GM23248 (cell line): ENCODE results near the gene COPS8.

ENCODE experiments used
- EZH2 ChIP-seq: fragments of 200-600 bp; sonication (generic); IDR thresholded peaks from 2 replicates; pipeline ENCODE4 v1.6.1; 2018; ENCODE audit warnings: antibody characterized with exemption, mild to moderate bottlenecking; ENCODE audit not compliant: insufficient read depth, poor library complexity, severe bottlenecking
- EZH2phosphoT487 ChIP-seq: fragments of 200-600 bp; sonication (generic); IDR thresholded peaks from 2 replicates; pipeline ENCODE4 v1.6.1; 2018; ENCODE audit warnings: antibody characterized with exemption, moderate library complexity, mild to moderate bottlenecking, low read depth; ENCODE audit not compliant: insufficient read depth

GRCh38 chr2:237129625-237130263, 44.1 kb downstream of the COPS8 start:
- TF ChIP-seq EZH2, result no peak
- no peak for TF ChIP-seq EZH2phosphoT487
